Stimulated activated CD8-positive, alpha-beta memory T cell treated with anti-CD3 and anti-CD28 coated beads, Interleukin-7, amount 100 ng/mL, for 1 hour (primary cell): ENCODE results near the gene SENP3.

Experiments
- DNase-seq, 2 donors: peaks; one replicate each; pipeline ENCODE4 v3.0.0-alpha.2; 2020; ENCODE audit warnings: low read depth in 2 of 2

The SENP3 gene

DNA sequence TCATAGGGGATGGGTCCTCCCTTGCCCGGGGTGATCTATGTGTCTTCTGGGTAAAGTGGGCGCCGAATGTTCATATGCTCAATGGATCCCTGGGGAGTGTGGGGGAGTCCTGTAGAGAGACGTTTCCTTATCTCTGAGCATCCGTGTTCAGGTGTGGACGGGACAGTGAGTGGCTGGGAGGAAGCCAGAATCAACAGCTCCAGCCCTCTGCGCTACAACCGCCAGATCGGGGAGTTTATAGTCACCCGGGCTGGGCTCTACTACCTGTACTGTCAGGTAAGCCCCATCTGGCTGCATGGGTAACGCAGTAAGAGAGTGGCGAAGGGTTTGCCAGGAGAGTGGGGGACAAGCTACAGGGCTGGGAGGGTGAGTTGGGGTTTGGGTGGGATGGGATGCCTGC lies 5.1 kb upstream of the SENP3 start:
- no peak for DNase-seq

DNA sequence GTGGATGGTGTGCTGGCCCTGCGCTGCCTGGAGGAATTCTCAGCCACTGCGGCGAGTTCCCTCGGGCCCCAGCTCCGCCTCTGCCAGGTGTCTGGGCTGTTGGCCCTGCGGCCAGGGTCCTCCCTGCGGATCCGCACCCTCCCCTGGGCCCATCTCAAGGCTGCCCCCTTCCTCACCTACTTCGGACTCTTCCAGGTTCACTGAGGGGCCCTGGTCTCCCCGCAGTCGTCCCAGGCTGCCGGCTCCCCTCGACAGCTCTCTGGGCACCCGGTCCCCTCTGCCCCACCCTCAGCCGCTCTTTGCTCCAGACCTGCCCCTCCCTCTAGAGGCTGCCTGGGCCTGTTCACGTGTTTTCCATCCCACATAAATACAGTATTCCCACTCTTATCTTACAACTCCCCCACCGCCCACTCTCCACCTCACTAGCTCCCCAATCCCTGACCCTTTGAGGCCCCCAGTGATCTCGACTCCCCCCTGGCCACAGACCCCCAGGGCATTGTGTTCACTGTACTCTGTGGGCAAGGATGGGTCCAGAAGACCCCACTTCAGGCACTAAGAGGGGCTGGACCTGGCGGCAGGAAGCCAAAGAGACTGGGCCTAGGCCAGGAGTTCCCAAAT lies 4.5 kb upstream of the SENP3 start:
- no peak for DNase-seq

DNA sequence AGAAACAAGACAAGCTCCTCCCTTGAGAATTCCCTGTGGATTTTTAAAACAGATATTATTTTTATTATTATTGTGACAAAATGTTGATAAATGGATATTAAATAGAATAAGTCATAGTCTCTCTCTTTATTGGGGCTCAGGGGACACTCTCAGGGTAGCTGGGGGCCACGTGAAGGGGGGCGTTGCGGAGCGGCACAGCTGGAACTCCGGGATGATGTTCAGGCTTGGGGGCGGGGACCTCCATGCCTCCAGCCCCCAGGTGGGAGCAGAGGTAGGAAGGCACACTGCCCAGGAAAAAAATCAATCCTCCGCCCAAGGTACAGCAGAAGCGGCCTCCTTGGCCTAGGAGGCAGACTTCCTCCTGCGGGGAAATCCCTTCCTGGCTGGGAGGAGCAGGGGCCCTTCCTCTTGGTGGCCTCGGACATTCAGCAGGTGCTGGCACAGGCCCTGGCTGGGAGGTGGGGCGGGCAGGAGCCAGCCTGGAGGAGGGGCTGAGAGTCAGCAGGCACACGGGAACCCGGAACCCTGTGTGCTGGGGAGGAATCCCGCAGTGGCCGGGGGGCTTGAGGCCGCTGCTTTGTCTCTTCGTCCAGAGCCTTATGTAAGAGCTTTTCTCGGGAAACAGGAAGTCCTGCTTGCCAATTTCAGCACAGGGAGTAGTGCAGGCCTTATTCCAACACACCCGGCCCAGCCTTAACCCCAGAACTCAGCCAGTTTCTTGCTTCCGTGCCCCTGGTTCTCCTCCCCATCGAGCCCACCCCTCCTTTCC lies 3.8 kb upstream of the SENP3 start:
- DNase-seq, result no peak

DNA sequence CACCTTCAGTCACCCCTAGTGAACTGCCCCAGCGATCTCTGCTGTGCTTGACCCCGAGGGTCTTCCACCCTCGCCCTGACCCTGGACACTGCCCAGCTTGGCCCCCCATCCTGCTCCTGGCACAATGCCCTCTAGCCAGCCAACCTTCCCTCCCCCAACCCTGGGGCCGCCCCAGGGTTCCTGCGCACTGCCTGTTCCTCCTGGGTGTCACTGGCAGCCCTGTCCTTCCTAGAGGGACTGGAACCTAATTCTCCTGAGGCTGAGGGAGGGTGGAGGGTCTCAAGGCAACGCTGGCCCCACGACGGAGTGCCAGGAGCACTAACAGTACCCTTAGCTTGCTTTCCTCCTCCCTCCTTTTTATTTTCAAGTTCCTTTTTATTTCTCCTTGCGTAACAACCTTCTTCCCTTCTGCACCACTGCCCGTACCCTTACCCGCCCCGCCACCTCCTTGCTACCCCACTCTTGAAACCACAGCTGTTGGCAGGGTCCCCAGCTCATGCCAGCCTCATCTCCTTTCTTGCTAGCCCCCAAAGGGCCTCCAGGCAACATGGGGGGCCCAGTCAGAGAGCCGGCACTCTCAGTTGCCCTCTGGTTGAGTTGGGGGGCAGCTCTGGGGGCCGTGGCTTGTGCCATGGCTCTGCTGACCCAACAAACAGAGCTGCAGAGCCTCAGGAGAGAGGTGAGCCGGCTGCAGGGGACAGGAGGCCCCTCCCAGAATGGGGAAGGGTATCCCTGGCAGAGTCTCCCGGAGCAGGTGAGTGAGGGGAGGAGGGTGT lies 3.0 kb upstream of the SENP3 start, which contains the start of gene TNFSF13:
Gene TNFSF13, plus strand, starts transcription at position 207 of the 776 bp plus-strand sequence. Its CDS starts 290 bp downstream, at position 497.
- DNase-seq, result no peak

DNA sequence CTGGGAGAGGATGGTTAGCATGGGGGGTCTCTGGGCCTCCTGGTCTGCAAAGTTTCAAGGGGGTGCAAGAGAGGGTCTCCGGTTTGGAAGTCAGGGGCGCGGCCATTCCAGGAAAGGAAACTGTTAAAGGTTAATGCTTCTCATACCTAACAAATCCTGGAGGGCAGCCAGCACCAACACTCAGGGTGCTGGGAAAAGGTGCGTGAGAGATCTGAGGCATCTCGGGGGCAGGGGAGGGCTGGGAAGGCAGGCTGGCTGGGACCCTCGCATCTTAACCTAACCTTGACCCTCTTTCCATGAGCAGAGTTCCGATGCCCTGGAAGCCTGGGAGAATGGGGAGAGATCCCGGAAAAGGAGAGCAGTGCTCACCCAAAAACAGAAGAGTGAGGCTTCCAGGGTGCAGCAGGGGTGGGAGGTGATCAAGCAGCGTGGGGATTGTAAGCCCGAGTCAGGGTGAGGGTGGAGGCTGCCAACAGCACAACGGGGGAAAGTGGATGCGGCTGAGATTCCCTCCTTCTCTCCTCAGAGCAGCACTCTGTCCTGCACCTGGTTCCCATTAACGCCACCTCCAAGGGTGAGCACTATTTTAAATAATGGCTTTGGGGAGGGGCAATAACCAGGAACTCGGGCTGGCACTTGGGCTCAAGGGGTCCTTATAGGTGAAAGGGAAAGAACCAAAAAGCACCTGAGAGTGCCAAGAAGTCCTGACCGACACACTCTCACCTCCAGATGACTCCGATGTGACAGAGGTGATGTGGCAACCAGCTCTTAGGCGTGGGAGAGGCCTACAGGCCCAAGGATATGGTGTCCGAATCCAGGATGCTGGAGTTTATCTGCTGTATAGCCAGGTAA lies 2.2 kb upstream of the SENP3 start:
- DNase-seq, result no peak

DNA sequence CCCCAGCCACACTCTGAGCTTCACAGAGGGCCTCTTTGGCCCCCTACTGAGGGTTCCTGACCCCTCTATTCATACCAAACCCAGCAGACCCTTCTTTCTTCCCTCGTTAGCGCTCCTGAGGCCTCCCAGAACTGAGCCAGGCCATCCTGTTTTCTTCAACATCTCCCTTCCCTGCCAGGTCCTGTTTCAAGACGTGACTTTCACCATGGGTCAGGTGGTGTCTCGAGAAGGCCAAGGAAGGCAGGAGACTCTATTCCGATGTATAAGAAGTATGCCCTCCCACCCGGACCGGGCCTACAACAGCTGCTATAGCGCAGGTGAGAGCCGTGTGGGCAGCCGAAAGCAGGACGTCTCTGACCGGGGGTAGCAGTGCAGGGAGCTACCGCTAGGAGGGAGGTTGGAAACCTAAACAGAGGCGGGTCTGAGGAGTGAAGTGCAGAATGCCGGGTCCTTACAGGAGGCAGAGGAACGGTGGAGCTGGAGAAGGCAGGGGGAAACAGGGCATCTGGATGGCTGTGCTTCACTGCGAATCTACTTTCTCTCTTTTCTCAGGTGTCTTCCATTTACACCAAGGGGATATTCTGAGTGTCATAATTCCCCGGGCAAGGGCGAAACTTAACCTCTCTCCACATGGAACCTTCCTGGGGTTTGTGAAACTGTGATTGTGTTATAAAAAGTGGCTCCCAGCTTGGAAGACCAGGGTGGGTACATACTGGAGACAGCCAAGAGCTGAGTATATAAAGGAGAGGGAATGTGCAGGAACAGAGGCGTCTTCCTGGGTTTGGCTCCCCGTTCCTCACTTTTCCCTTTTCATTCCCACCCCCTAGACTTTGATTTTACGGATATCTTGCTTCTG lies 1.3 kb upstream of the SENP3 start:
- DNase-seq, result no peak

DNA sequence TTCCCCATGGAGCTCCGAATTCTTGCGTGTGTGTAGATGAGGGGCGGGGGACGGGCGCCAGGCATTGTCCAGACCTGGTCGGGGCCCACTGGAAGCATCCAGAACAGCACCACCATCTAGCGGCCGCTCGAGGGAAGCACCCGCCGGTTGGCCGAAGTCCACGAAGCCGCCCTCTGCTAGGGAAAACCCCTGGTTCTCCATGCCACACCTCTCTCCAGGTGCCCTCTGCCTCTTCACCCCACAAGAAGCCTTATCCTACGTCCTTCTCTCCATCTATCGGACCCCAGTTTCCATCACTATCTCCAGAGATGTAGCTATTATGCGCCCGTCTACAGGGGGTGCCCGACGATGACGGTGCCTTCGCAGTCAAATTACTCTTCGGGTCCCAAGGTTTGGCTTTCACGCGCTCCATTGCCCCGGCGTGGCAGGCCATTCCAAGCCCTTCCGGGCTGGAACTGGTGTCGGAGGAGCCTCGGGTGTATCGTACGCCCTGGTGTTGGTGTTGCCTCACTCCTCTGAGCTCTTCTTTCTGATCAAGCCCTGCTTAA lies 617 bp upstream of the SENP3 start:
- peak; percentile 61 to 73 for DNase-seq

DNA sequence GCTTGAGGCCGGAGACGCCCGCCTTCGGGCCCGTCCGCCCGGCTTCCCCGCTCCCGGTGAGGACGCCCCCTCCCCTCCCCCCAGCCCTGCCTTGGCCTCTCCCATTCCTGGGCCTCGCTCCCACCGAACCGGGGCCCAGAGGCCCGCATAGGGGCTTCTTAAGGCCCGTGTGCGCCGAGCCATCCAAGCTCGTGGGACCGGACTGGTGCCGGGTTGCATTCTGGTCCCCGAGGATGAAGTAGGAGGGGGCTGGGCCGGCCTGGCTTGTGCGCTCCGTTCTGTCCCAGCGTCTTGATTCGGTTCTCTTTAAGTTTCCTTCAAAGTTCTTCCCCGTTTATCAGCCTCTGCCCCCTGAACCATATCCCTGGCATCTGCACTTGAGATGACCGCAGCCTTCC lies 488 bp downstream of the SENP3 start:
- no peak for DNase-seq

DNA sequence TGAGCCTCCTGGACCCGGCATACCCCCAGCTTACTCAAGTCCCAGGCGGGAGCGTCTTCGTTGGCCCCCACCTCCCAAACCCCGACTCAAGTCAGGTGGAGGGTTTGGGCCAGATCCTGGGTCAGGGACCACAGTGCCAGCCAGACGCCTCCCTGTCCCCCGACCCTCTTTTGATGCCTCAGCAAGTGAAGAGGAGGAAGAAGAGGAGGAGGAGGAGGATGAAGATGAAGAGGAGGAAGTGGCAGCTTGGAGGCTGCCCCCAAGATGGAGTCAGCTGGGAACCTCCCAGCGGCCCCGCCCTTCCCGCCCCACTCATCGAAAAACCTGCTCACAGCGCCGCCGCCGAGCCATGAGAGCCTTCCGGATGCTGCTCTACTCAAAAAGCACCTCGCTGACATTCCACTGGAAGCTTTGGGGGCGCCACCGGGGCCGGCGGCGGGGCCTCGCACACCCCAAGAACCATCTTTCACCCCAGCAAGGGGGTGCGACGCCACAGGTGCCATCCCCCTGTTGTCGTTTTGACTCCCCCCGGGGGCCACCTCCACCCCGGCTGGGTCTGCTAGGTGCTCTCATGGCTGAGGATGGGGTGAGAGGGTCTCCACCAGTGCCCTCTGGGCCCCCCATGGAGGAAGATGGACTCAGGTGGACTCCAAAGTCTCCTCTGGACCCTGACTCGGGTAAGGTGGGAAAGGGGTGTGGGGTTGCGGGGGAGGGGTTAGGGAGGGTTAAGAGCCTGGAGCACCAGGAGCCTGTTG lies 1.6 kb downstream of the SENP3 start:
- no peak for DNase-seq

DNA sequence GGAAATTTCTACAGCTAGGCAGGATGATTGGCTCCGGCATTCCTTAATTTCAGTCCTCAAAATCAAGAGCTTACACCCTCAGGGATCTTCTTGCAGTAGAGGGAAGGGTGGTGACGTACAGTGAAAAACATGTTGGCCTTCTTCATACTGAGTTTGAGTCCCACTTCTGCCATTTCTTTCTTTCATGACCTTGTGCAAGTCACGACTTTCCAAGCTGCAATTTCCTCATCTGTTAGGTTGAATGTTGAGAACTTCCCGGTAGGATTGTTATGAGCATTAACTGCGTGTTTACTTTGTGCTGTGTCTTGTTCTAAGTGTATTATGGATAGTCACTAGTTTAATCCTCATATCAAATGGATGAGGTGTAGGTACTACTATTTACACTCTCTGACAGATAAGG lies 7.9 kb downstream of the SENP3 start:
- DNase-seq, result no peak

DNA sequence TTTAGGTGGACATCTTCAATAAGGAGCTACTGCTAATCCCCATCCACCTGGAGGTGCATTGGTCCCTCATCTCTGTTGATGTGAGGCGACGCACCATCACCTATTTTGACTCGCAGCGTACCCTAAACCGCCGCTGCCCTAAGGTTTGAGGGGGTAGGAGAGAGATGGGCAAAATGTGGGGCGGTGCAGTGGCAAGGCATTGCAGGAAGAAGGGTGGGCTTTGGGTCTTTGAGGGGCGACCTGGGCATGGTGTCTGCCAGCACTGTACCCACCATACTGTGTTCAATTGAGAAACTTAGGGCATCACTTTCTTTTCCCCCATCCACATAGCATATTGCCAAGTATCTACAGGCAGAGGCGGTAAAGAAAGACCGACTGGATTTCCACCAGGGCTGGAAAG lies 8.6 kb downstream of the SENP3 start:
- no peak for DNase-seq

DNA sequence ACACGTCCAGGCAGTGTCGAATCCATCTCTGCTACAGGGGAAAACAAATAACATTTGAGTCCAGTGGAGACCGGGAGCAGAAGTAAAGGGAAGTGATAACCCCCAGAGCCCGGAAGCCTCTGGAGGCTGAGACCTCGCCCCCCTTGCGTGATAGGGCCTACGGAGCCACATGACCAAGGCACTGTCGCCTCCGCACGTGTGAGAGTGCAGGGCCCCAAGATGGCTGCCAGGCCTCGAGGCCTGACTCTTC lies 10.5 kb downstream of the SENP3 start:
- DNase-seq, result no peak

DNA sequence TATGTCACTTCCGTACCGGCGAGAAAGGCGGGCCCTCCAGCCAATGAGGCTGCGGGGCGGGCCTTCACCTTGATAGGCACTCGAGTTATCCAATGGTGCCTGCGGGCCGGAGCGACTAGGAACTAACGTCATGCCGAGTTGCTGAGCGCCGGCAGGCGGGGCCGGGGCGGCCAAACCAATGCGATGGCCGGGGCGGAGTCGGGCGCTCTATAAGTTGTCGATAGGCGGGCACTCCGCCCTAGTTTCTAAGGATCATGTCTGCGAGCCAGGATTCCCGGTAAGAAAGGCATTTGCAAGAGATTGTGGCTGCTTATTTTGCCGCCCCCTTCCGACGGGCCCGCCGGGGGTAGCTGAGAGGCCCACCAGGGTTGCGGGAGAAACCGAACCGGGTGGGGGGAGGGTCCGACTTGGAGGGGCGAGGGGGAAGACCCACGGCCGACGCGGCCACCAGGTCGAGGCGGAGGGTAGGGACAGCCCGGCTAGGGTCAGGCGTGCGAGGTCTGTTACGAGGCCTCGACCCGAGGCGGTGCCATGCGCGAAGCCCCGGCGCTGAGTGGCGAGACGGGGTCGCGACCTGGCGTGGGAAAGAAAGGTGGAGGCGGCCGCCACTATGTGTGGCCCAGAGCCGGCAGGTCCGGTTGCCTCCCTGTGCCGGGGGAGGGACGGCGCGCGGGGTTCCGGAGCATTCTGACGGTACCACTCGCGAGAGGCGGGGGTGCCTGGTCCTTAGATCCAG lies 11.0 kb downstream of the SENP3 start:
- DNase-seq, result peak; percentile 100

DNA sequence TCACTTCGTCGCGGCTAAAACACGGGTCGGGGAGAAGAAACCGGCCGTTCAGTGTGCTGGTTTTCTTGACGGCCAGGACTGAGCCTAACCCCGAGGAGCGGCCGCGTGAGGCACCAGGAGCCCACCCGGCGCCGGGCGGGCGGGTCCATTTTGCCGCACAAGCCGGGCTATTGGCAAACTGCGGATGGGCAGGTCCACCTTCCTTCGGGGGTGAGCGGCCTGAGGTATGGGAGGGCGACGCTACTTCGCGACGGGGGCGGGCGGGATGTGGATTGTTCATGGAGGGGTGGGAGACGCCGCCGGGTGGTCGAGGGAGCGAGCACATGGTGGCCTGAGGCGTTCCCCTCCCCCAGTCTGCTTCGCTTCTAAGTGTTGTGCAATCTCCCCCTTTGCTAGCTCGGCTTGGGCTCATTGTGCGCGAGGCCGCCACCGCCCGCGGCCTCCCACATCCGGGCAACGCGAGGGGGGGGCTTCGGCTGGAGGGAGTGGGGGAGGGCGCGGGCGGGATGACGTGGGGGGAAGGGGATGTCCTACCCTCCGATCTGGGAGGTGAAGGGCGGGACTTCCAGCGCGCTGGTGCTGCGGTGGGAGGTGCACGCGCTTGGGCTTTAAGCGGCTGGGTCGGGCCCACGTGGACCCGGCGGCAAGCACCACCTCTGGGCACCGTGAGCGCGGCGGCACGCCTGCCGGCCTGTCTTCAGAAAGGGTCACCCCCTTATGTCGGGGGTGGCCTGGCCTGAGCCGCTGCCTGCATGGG lies 11.8 kb downstream of the SENP3 start:
- DNase-seq, result peak; percentile 77 to 82

DNA sequence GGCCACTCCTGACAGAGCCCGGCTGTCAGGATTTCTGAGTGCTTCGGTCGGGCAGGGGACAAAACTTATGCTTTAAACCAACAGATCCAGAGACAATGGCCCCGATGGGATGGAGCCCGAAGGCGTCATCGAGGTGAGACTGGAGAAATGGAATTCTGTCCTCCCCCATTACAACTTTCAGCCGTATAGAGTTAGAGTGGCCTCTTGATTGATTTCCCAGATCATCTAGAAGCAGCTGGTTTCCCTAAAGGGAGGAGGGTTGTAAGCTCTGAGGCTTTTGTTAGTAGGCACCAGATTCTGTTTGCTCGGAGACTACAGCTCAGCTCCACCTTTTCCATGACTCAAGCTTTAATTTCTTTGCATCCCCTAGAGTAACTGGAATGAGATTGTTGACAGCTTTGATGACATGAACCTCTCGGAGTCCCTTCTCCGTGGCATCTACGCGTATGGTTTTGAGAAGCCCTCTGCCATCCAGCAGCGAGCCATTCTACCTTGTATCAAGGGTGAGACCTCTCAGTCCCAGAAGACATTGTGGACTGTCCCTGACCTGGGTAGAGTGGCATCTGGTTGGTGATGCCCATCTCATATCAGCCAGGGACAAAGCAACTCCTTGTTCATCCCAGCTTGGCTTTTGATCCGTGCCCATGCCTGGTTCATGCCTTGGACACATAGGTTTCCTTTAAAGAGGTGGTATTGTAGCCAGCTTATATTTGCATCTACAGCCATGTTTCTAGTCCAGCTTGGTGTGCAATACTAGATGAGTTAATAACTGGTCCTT lies 12.6 kb downstream of the SENP3 start:
- DNase-seq, result no peak

DNA sequence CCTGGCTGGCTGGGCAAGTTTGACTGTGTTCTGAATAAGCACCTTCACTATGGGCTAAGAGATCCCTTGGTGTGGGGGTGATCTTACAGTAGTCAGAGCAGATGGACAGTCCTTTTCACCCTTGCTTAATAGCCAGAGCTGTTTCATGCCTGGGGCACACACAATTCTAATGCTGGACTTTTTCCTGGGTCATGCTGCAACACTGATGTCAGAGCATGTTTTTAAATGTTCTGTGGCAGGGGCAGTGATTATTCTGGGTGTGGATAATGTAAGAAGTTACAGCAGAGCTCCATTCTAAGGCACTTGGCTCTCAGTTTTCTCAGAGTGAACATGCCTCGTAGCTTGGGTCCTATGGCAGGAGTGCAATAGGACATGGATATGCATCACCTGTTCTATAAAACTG lies 13.8 kb downstream of the SENP3 start:
- DNase-seq, result no peak

DNA sequence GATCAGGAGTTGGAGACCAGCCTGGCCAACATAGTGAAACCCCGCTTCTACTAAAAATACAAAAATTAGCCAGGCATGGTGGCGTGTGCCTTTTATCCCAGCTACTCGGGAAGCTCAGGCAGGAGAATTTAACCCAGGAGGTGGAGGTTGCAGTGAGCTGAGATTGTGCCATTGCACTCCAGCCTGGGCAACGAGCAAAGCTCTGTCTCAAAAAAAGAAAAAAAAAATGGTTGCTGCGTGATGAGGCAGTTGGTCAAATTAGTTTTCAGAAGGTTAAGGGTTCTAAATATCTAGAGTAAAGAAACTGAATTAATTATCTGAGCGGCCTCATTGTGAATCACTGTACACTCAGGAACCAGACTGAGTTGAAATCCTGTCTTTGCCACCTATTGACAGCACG lies 14.2 kb downstream of the SENP3 start:
- DNase-seq, result no peak

DNA sequence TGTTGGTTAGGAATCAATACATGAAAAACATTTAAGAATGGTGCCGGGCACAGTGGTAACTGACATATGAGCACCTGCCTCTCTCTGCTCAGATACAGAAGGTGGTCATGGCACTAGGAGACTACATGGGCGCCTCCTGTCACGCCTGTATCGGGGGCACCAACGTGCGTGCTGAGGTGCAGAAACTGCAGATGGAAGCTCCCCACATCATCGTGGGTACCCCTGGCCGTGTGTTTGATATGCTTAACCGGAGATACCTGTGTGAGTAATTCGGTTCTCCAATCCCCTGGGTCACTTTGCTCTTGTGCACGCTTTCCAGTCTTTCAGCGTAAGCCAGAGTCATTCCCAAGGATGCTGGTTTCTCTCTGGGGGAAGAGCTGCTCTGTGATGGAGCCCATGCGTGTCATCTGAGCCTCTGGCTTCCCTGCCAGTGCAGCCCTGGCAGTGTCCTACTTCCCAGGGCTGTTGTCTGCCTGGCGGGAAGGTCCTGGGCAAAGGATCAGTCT lies 14.8 kb downstream of the SENP3 start:
- no peak for DNase-seq
